ENCODE data around the gene ABLIM1. TPM values are rescaled to one million over a fixed set of nuclear protein-coding genes. Genes with fewer than 3 reads are reported as not detected.

Gene ABLIM1
- polyA plus RNA-seq, 3 donors, result 0.33 to 0.91 (median 0.57) TPM

DNA sequence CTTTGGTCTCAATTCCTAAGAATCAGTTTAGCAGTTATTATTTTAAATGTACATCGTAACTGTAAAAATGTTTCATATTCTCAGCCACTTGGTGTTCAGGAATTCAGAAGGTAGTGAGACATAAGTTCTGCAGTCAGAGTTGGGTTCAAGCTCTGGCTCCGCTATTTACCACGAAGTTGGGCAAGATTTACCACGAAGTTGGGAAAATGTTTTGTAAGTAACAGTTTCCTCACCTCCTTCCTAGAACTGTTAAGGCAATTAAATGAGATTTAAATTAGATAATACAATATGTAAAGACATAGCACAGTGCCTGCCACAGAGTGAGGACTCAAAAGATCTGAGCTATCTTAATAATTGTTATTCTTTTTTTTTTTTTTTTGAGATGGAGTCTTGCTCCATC is 16.3 kb upstream of the ABLIM1 start:
- Histone ChIP-seq H3K27ac (ENCODE audit: low read depth in 1 of 2, low read length in 2 of 2) (no peak overlapping the region), H4K20me1 (ENCODE audit: insufficient read depth, low read length) (no peaks in the 10 kb centered on the region), H3K27me3 (ENCODE audit: control insufficient read depth in 2 of 2, insufficient read depth in 2 of 2, low read length in 2 of 2) (no peaks in the 10 kb centered on the region), H3K79me2 (ENCODE audit: insufficient read depth, low read length) (no peaks in the 10 kb centered on the region), H3K36me3 (replicated peaks in 1 of 2; ENCODE audit: control insufficient read depth in 1 of 2, insufficient read depth in 2 of 2, low read length in 2 of 2) (no peaks in the 10 kb centered on the region), H3K4me1 (ENCODE audit: control insufficient read depth in 1 of 2, insufficient read depth in 2 of 2, low read length in 2 of 2) (peaks cover 0 to 10% of the 10 kb centered on the region in 2 donors), H3K4me2 (replicated peaks; ENCODE audit: extremely low read depth, low read length, poor library complexity, severe bottlenecking) (no peak overlapping the region), H3K9me3 (replicated peaks in 1 of 2; ENCODE audit: control insufficient read depth in 1 of 2, insufficient read depth in 1 of 2, low read length in 2 of 2) (no peaks in the 10 kb centered on the region), H3K9ac (ENCODE audit: insufficient read depth, low read length, poor library complexity, severe bottlenecking) (no peak overlapping the region), H3K4me3 (replicated peaks in 1 of 3; ENCODE audit: low read depth in 2 of 3, low read length in 3 of 3) (no peak overlapping the region), H2AFZ (ENCODE audit: insufficient read depth, low read depth, low read length, poor library complexity, severe bottlenecking) (no peak overlapping the region)
- Mint-ChIP-seq H3K4me3 (peak overlapping the region in 1 of 2 donors; percentile 6), H3K27me3 (ENCODE audit: low read depth in 3 of 3) (peaks cover 0 to 3% (median 0%) of the 10 kb centered on the region in 3 donors), H3K27ac (no peak overlapping the region), H3K9me3 (peaks cover 3 to 7% (median 4%) of the 10 kb centered on the region in 7 donors), H3K4me1 (peaks cover 22% of the 10 kb centered on the region), H3K36me3 (peaks cover 0 to 2% of the 10 kb centered on the region in 2 donors)
- no CpG with 5 or more reads among the region's 4 CpGs for WGBS (ENCODE audit: insufficient coverage)
- intact Hi-C loops (cut with micrococcal nuclease), result no loop called here
- TF ChIP-seq CTCF (IDR thresholded peaks at IDR 0.05), result no peak
- no peak for DNase-seq

DNA sequence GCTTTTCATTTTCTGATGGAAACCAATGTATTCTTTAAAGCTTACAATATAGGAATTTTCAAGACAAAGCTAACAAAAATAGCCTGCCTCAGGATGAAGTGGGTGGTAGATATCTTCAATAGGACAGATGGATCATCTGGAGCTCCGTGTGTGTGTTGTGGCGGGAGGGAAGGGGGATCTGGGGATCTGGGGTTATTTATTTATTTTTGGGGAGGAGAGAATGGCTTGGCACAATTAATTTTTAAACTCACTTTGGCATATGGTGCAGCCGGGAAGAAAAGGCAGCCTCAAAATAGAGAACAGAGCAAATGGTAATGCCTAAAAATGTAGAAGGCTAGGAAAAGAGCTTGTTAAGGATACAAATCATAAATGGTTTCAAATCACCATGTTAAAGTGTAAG is 11.6 kb upstream of the ABLIM1 start:
- Histone ChIP-seq H3K9me3 (replicated peaks in 1 of 2; ENCODE audit: control insufficient read depth in 1 of 2, insufficient read depth in 1 of 2, low read length in 2 of 2) (no peaks in the 10 kb centered on the region), H3K4me3 (replicated peaks in 1 of 3; ENCODE audit: low read depth in 2 of 3, low read length in 3 of 3) (no peak overlapping the region), H2AFZ (ENCODE audit: insufficient read depth, low read depth, low read length, poor library complexity, severe bottlenecking) (no peak overlapping the region), H3K4me2 (replicated peaks; ENCODE audit: extremely low read depth, low read length, poor library complexity, severe bottlenecking) (no peak overlapping the region), H3K4me1 (ENCODE audit: control insufficient read depth in 1 of 2, insufficient read depth in 2 of 2, low read length in 2 of 2) (peaks cover 0 to 5% of the 10 kb centered on the region in 2 donors), H3K79me2 (ENCODE audit: insufficient read depth, low read length) (no peaks in the 10 kb centered on the region), H4K20me1 (ENCODE audit: insufficient read depth, low read length) (no peaks in the 10 kb centered on the region), H3K9ac (ENCODE audit: insufficient read depth, low read length, poor library complexity, severe bottlenecking) (no peak overlapping the region), H3K27me3 (ENCODE audit: control insufficient read depth in 2 of 2, insufficient read depth in 2 of 2, low read length in 2 of 2) (no peaks in the 10 kb centered on the region), H3K27ac (ENCODE audit: low read depth in 1 of 2, low read length in 2 of 2) (no peak overlapping the region), H3K36me3 (replicated peaks in 1 of 2; ENCODE audit: control insufficient read depth in 1 of 2, insufficient read depth in 2 of 2, low read length in 2 of 2) (no peaks in the 10 kb centered on the region)
- H3K4me3 Mint-ChIP-seq, result no peak overlapping the region
- no peak for TF ChIP-seq CTCF (IDR thresholded peaks at IDR 0.05)
- H3K4me1 Mint-ChIP-seq, result peaks cover 12% of the 10 kb centered on the region
- H3K9me3 Mint-ChIP-seq, result peaks cover 0 to 6% (median 0%) of the 10 kb centered on the region in 7 donors
- WGBS (ENCODE audit: insufficient coverage), result 100% methylated on average over 3 of the region's 3 CpGs
- H3K27ac Mint-ChIP-seq, result no peak overlapping the region
- H3K27me3 Mint-ChIP-seq (ENCODE audit: low read depth in 3 of 3), result peaks cover 0 to 2% (median 0%) of the 10 kb centered on the region in 3 donors
- intact Hi-C loops (cut with micrococcal nuclease), result no loop called here
- no peaks in the 10 kb centered on the region for H3K36me3 Mint-ChIP-seq
- no peak for DNase-seq

Data from CD14-positive monocyte (primary cell).